NCI-H1048 (cell line): ENCODE results near the gene DENND11.
A peak's percentile ranks its signal among the peaks of the same experiment; 100 is the strongest.

Source experiments
- DNase-seq: peaks from one replicate; lab custom pipeline; 2025; lab: John Stamatoyannopoulos, UW

The DENND11 gene

GRCh38 chr7:141702047-141702567 lies at the start of gene DENND11:
DENND11 (minus strand) TSS chr7:141702166; CDS start chr7:141702153, 13 bp downstream.
- DNase-seq, result no peak

DNA sequence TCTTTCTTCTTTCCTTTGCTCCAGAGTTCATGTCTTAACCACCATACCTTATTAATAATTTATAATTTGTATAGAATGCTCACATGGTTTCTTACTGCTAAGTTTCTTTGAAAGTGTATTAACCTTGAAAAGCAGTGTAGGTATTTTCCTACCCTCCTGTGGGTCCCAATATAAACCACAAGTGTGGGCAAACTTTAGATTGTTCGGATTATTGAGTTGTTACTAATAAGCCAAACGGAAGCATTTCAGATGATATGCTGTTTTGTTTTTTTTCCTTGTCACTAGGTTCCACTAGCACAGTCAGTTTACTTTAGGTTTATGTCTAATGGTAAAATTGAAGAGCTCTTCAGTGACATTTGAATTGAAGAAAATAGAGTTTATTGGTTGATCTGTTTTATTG lies 46.4 kb upstream of the DENND11 start:
- no peak for DNase-seq

GRCh38 chr7:141744131-141744530 lies 42.2 kb upstream of the DENND11 start:
- no peak for DNase-seq

- no peak for DNase-seq
These were observed 40.3 kb upstream of the DENND11 start for GRCh38 chr7:141742229-141742628.

GRCh38 chr7:141739250-141739649 lies 37.3 kb upstream of the DENND11 start:
- DNase-seq, result no peak

- DNase-seq, result no peak
These were observed 36.6 kb upstream of the DENND11 start for GRCh38 chr7:141738592-141739013.

- peak; percentile 90 for DNase-seq
These were observed 36.0 kb upstream of the DENND11 start, which contains the start of gene SSBP1 for GRCh38 chr7:141737836-141738591. SSBP1 (plus strand) TSS chr7:141738358; CDS start chr7:141739167, 809 bp downstream.

DNA sequence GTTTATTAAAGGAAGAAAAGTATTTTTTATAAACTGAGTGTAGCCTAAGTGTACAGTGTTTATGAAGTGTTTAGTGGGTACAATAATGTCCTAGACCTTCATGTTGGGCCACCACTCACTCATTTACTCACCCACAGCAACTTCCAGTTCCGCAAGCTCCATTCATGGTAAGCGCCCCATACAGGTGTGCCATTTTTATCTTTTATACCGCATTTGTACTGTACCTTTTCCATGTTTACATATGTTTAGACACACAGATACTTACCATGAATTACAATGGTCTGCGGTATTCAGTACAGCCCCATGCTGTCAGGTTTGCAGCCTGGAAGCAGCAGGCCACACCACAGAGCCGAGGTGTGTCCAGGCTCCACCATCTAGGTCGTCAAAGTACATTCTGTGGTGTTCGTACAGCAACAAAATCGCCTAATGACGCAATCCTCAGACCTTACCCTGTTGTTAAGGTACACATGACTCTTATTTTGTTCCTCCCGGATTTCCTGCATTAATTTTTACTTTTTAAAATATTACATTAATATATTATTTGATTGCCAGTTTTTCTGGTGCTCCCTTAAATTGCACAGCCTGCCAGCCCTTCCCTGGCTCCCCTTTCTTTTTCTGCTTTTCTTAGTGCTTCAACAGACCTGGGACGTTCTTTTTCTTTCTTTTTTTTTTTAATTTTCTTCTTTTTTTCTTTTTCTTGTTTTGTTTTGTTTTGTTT lies 35.3 kb upstream of the DENND11 start:
- no peak for DNase-seq

DNA sequence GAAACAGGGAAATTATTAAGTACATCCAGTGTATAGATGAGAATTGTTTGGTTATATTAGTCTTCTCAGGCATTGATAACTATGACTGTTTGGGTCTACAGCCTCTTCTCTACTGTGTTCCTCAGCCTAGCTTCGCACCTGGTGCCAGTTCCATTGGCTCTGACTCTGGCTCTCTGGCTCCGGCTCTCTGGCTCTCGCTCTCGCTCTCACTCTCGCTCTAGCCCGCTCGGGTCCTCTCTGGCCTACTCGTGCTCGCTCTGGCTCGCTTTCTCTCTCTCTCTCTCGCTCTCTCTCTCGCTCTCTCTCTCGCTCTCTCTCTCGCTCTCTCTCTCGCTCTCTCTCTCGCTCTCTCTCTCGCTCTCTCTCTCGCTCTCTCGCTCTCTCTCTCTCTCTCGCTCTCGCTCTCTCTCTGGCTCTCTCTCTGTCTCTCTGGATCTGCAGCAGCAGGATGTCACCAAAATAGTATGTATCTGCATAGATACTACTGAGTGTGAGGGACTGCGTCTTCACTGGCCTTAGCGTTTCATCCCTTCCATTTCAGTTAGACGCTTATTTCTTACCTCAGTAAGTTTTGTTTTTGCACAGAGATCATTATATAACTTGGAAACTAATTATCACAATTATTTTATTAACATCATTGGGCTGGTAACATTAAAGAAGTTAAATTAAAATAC lies 29.6 kb upstream of the DENND11 start:
- no peak for DNase-seq

DNA sequence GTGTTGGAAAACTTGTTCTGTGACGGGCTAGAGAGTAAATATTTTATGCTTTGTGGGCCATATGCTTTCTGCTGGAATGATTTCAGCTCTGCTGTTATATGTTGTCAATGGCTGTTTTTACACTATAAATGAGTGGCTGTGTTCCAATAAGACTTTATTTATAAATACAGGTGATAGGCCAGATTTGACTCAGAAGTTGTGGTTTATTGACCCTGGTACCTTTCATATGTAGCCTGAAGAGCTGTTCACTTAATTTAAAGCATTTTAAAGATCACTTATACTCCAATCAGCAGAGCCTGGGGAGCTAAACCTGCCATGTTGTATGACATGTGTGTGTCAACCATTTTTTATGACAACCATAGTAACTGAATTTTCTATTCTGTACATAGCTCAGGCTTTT lies 27.1 kb upstream of the DENND11 start:
- no peak for DNase-seq

- DNase-seq, result no peak
These were observed 20.6 kb upstream of the DENND11 start for GRCh38 chr7:141722529-141722928.

- DNase-seq, result no peak
These were observed 15.5 kb upstream of the DENND11 start for GRCh38 chr7:141717450-141717849.

DNA sequence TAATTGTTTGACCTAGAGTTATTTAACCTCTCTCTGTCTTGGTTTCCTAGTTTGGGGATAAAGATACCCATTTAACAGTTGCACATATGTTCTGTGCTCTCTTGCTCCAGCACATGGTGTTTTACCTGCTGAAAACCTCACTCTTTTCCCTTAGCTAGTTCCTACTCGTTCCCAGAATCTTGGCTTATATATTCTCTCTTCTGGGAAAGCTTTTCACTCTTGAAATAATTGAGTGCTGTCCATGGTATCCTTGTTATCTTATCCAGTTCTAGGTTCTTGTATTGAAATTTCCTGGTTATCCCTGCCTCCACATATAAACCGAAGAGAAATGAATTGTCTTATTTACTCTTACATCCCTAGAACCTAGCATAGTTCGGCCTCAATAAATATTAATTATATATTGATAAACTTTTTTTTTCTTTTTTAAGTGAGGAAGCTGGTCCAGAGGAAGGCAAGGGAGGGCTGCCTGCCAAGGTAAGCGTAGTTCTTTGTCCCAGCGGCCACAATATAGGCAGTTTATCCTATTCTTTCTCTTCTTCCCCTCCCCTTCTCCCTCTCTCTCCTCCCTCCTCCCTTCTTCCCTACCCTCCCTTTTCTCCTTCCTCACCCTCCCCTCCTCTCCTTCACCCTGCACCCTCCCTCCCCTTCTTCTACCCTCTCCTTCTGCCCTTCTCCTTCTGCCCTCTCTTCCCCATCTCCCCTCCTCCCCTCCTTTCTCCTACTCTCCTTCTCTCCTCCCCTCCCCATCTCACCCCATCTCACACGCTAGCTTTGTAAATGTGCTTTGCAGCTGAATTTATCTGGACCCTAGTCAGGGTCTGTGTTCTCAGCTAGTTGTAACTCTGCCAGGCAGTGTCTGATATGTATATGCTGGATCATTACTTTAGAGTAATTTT lies 14.1 kb upstream of the DENND11 start:
- no peak for DNase-seq

DNA sequence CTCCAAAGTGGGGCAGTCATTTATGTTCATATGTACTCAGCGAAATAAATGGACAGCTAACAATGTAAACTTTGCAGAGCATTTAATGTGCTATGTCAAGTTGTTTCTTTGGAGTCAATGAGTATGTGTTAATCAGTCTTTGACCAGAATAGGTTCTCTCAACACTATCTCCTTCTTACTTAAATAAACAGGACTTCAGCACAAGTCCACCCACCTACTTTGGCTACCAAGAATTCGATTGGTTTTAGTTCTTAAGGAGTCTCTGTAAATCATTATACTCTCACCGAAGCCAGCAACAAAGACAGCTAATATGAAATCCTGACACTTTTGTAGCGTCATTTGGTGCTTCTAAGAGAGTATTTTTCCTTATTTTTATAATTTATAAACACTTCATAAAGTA lies 13.1 kb upstream of the DENND11 start:
- no peak for DNase-seq

DNA sequence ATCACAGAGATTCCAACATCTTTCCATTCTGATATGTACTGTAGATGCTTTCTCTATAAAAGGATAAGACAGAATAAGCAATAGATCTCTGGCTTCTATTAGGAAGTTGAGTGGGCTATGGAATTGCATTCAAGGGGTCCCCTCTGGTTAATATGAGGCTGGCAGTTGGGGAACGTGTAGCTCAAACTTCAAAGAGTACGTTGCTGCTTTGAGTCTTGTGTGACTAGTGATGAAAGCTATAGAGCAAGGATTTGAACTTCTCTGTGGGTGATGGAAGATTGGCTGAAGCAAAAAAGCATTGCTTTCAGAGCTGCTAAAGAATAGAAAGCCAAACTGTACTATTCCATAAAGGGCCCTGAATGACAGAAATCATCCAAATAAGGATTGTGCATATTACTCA lies 12.6 kb upstream of the DENND11 start:
- no peak for DNase-seq

GRCh38 chr7:141713890-141714289 lies 11.9 kb upstream of the DENND11 start:
- no peak for DNase-seq

DNA sequence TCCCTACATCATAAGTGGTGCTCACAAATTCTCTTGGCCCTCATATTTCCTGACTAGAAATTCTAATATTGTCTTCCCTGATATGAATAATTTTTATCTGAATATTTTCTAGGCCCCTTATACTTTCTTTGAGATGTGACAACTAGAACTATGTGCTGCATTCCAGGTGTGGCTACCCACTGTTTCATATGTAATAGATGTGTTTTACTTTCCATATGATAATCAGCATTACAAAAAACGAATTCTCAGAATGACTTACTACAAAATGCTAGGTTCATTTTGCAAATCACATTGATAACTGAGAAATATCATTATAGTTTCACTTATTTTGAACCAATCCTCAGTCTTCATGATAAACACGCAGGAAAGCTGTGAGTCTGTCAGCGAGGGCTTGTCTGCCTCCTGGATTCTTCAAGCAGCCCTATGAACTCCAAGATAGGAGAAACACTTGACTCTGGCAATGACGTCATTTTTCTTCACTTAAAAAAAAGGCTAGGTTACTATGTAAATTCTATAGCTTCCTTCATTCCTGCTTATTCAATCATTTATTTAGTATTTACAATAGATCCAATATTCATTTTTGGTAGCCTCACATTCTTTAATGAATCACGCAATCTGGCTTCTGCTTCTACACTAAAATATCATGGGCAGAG lies 10.8 kb upstream of the DENND11 start:
- no peak for DNase-seq

GRCh38 chr7:141710301-141710700 lies 8.3 kb upstream of the DENND11 start:
- no peak for DNase-seq

- DNase-seq, result no peak
These were observed 7.8 kb upstream of the DENND11 start for GRCh38 chr7:141709749-141710148.

GRCh38 chr7:141709318-141709717 lies 7.4 kb upstream of the DENND11 start:
- DNase-seq, result no peak

DNA sequence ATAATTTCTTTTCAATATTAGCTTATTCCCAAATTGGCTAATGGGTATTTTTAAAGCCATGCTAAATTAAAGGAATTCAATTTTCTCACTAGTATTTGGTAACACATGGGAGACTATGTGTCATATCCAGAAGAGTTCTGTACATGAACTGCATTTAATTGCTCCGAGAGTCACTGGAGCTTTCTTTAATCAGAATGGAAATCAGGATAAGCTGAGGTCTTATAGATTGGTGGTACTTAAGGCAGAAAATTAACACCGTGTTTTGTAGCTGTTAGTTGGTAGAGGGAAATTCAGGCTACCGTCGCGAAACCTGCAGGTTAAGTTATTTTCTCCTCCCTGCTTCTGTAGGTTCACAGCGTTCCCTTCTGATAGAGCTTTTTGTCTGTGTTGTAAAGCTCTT lies 6.4 kb upstream of the DENND11 start, which contains the start of gene WEE2:
Gene WEE2 (plus strand): TSS at position 3 of the 400 bp plus-strand sequence. CDS start 406 bp downstream, outside the sequence.
- no peak for DNase-seq
